ENCODE results near the gene DNAH7. TPM values are rescaled to one million over a fixed set of nuclear protein-coding genes. Genes with fewer than 3 reads are reported as not detected.

The DNAH7 gene
- total and polyA plus RNA-seq, 9 donors: 0.30 to 27.3 (median 1.6) TPM

DNA sequence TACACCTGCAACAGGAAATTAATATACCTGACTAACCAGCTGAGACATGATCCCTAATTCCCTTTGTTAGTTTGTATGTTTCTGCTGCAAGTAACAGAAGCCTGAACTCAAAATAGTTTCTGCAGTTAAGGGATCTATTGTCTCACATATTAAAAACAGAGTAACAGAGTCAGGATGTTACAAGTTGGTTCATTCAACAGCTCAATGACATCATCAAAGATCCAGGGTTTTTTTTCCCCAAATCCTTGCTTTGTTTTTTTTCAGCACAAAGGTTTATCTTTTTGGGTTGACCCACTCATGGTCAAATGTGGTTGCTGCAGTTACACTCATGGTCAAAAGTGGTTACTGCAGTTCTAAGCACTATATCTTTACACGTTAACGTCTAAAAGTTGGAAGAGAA lies 35.0 kb upstream of the DNAH7 start:
- TF ChIP-seq, protein P1, sequence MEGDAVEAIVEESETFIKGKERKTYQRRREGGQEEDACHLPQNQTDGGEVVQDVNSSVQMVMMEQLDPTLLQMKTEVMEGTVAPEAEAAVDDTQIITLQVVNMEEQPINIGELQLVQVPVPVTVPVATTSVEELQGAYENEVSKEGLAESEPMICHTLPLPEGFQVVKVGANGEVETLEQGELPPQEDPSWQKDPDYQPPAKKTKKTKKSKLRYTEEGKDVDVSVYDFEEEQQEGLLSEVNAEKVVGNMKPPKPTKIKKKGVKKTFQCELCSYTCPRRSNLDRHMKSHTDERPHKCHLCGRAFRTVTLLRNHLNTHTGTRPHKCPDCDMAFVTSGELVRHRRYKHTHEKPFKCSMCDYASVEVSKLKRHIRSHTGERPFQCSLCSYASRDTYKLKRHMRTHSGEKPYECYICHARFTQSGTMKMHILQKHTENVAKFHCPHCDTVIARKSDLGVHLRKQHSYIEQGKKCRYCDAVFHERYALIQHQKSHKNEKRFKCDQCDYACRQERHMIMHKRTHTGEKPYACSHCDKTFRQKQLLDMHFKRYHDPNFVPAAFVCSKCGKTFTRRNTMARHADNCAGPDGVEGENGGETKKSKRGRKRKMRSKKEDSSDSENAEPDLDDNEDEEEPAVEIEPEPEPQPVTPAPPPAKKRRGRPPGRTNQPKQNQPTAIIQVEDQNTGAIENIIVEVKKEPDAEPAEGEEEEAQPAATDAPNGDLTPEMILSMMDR (IDR thresholded peaks at IDR 0.05): no peak
- no peak for TF ChIP-seq EP300 (IDR thresholded peaks at IDR 0.05)
- TF ChIP-seq POLR2A (IDR thresholded peaks at IDR 0.05): no peak
- H3K4me1 ChIP-seq (ENCODE audit: insufficient read depth): no peaks in the 10 kb centered on the region
- no peaks in the 10 kb centered on the region for H3K9me3 ChIP-seq
- H3K27me3 ChIP-seq: no peaks in the 10 kb centered on the region
- H3K4me3 ChIP-seq: no peak overlapping the region
- no peak overlapping the region for H3K27ac ChIP-seq
- intact Hi-C loops (cut with DNase I): no loop called here
- H3K36me3 ChIP-seq: no peaks in the 10 kb centered on the region
- DNase-seq: no peak
- 96 to 100% (median 97%) methylated on average over 2 of the region's 2 CpGs for WGBS, 3 donors

DNA sequence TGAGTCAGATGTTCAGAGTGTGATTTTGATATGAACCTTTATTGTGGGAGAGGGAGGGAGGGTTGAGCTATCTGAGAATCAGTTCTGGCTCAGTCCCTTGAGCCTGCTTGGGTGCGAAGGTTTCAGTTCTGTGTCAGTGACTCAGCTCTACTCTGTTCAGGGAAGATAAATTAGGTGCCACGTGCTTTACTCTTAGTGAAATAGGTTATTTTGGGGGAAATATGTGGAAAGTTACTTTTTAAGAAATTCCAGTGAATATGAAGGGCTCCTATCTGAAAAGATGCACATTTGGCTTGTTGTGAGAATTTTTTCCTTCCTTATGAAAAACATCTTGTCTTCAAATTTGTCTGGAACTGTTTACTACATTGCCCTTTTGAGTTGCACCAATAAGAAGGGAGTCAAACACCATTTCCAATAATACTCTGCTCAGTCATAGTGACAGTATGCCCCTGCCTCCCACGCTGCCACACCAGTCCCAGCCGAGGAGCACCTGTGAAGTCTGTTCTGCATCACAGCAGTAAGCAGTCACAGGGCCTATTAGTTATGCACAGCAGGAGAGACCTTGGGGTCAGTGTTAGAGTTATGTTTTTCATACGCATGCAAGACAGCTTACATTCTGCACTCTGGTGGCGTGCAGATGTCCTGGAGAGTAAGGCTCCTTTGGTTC lies 32.8 kb upstream of the DNAH7 start:
- Histone ChIP-seq H3K4me3 (no peak overlapping the region), H3K36me3 (no peaks in the 10 kb centered on the region), H3K27me3 (no peaks in the 10 kb centered on the region), H3K9me3 (no peaks in the 10 kb centered on the region), H3K27ac (no peak overlapping the region), H3K4me1 (ENCODE audit: insufficient read depth) (no peaks in the 10 kb centered on the region)
- TF ChIP-seq POLR2A (IDR thresholded peaks at IDR 0.05) (no peak), EP300 (IDR thresholded peaks at IDR 0.05) (no peak)
- TF ChIP-seq, protein P1 (IDR thresholded peaks at IDR 0.05): no peak
- DNase-seq: no peak
- WGBS, 3 donors: 21 to 29% (median 29%) methylated on average over 6 of the region's 6 CpGs
- intact Hi-C loops (cut with DNase I): no loop called here

DNA sequence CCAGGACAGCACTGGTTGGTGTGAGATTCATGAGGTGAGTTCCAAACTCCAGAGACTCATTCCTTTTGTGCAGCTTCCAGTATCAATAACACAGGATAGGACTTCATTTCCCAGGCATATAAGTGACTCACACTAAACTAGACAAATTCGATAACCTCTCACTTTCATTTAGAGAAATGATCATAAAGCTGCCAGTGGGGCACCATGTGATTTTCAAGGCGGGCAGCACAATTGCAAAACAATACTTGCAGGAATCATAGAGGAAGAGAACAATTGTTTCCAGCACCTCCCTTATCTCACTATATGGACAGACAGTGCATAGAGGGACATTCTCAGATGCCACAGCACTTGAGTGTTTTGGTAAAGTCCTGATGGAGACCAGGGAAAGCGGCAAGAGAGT lies 31.3 kb upstream of the DNAH7 start:
- no peak overlapping the region for H3K27ac ChIP-seq
- no peaks in the 10 kb centered on the region for H3K4me1 ChIP-seq (ENCODE audit: insufficient read depth)
- intact Hi-C loops (cut with DNase I): no loop called here
- H3K4me3 ChIP-seq: no peak overlapping the region
- no peaks in the 10 kb centered on the region for H3K36me3 ChIP-seq
- no peak for DNase-seq
- 60 to 72% (median 62%) methylated on average over 3 of the region's 3 CpGs for WGBS, 3 donors
- no peaks in the 10 kb centered on the region for H3K27me3 ChIP-seq
- TF ChIP-seq, protein P1 (IDR thresholded peaks at IDR 0.05): no peak
- TF ChIP-seq POLR2A (IDR thresholded peaks at IDR 0.05): no peak
- no peaks in the 10 kb centered on the region for H3K9me3 ChIP-seq

DNA sequence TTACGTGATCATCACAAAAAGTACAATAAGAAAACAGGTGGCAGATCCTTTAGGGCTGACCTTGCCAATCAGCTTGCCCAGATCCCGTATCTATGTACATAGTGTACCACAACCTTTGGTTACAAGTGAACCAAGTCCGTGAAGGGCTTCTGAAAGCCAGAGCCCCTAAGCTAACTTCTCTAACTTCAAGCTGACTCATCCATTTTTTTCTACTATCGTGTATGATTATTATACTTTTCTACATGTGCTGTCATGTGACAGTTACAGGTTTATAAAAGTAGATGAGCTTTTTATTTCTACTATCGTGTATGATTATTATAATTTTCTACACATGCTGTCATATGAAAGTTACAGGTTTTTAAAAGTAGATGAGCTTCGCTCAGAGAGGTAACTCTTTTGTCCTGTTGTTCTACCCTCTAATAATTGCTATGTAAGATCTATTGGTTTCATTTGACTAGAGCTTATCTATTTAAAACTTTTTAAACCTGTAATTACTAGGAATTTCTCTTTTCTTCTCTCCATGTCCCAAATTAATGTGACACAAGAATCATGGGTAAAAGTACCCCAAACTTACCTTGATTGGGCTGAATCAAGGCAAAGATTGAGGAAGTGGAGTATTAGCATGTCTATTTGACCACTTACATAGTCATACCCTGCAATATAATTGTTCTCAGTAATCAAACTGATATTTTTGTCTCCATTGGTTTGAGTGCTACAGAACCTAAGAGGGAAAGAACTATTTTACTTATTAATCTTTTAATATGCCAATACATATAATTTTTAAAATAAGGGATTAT lies 29.4 kb upstream of the DNAH7 start:
- 93 to 95% (median 93%) methylated on average over 6 of the region's 6 CpGs for WGBS, 3 donors

More for the DNA sequence above, 29.4 kb upstream of the DNAH7 start:
- no peaks in the 10 kb centered on the region for H3K9me3 ChIP-seq
- H3K27me3 ChIP-seq: no peaks in the 10 kb centered on the region
- TF ChIP-seq EP300 (IDR thresholded peaks at IDR 0.05) (no peak), POLR2A (IDR thresholded peaks at IDR 0.05) (no peak)
- TF ChIP-seq, protein P1 (IDR thresholded peaks at IDR 0.05): no peak
- H3K27ac ChIP-seq: no peak overlapping the region
- intact Hi-C loops (cut with DNase I): no loop called here
- H3K4me1 ChIP-seq (ENCODE audit: insufficient read depth): no peaks in the 10 kb centered on the region
- no peak for DNase-seq
- H3K4me3 ChIP-seq: no peak overlapping the region
- H3K36me3 ChIP-seq: no peaks in the 10 kb centered on the region

Measured in ovary (tissue), 9 donors.